Pancreas (tissue), 10 donors: ENCODE results near the gene NUDT3. TPM values are rescaled to one million over a fixed set of nuclear protein-coding genes. Genes with fewer than 3 reads are reported as not detected.
"Not testable (repeated sequence)": the region's sequence is repeated elsewhere in the genome, so short reads cannot be mapped to it uniquely, and the experiment has no call there.

Experiments
- ATAC-seq, 4 donors: fragments of 200-7000 bp; cut with Tn5 transposase; one replicate each; pipeline versions ENCODE4 v1.8.0 to v1.9.1; 2020; ENCODE audit warnings: mild to moderate bottlenecking in 4 of 4, moderate library complexity in 4 of 4
- DNase-seq, 6 donors: peaks; one replicate each; pipeline ENCODE4 v3.0.0-alpha.2; 2020
- FAIRE-seq: peaks from 2 replicates; lab custom pipeline; 2012; peaks lifted over from hg19 to GRCh38; lab: Jason Lieb, UNC
- H3K27ac ChIP-seq, 4 donors: fragments of 200-600 bp; sonication (generic); 1 replicate in 3 of 4; 2 replicates in 1 of 4; pipeline versions ENCODE4 v1.5.0 to v1.8.0; 2020
- H3K27me3 ChIP-seq, 4 donors: fragments of 200-600 bp; one replicate each; pipeline ENCODE4 v1.8.0; 2021
- H3K36me3 ChIP-seq, 3 donors: fragments of 200-600 bp; sonication (generic) in 1 of 3; one replicate each; pipeline versions ENCODE4 v1.5.0 to v1.8.0; 2020 to 2021
- H3K4me1 ChIP-seq, 3 donors: fragments of 200-600 bp; one replicate each; pipeline ENCODE4 v1.8.0; 2021
- H3K4me3 ChIP-seq, 4 donors: fragments of 200-600 bp; sonication (generic) in 2 of 4; one replicate each; pipeline versions ENCODE4 v1.5.0 to v1.8.0; 2020 to 2021
- H3K9me3 ChIP-seq, 4 donors: fragments of 200-600 bp; one replicate each; pipeline ENCODE4 v1.8.0; 2021
- WGBS, 2 donors: extraction: QIAGEN DNeasy Blood & Tissue Kit; methylation state at CpG; one replicate each; pipeline ENCODE4 v1.1.7; 2013; 5-methylcytosine and 5-hydroxymethylcytosine counted together
- intact Hi-C, 3 donors: fragments of 100-400 bp; cut with DNase I; formaldehyde crosslinking; loops; one replicate each; pipeline versions ENCODE4 v1.11.1 to v1.14.2; 2022
- polyA plus RNA-seq, 2 donors: library from polyadenylated mRNA; stranded (reverse); fragments of 200-250 nt; gene quantifications; one replicate each; pipeline ENCODE4 v1.2.3, GENCODE V29; 2013
- total RNA-seq, 6 donors: library from RNA; stranded (reverse); fragmentation: NEBNext Ultra II Directional in 4 of 6; extraction: Animal tissue kit (Norgen Biotek cat#: 25700) in 4 of 6; gene quantifications; one replicate each; pipeline versions ENCODE4 v1.2.1 to v1.2.4, GENCODE V29; 2021 to 2023
- TF ChIP-seq, protein P1 (sequence below), 4 donors: fragments of 200-600 bp; sonication (generic) in 3 of 4; IDR thresholded peaks; one replicate each; pipeline versions ENCODE4 v1.5.0 to v1.8.0; 2021; ENCODE audit warnings: antibody characterized with exemption in 4 of 4
- donor health status: healthy with polysubstance abuse.
- donor health status: DM: no; HTN: no; CAD: no; lungs with moderate emphysema.
- donor health status: DM: no; HTN: no; CAD: no.
- donor health status: control.
- donor health status: control.
- donor health status: Bipolar disorder and iron deficiency.
- donor health status: DM: yes; HTN: yes; CAD: no.
- donor health status: DM: no; HTN: no; CAD: no.
- donor health status: DM: no; HTN: no; CAD: no.
- donor health status: DM: yes; HTN: yes; CAD: no.

NUDT3 gene
- total and polyA plus RNA-seq, 8 donors: 7.1 to 20.7 (median 14.0) TPM

DNA sequence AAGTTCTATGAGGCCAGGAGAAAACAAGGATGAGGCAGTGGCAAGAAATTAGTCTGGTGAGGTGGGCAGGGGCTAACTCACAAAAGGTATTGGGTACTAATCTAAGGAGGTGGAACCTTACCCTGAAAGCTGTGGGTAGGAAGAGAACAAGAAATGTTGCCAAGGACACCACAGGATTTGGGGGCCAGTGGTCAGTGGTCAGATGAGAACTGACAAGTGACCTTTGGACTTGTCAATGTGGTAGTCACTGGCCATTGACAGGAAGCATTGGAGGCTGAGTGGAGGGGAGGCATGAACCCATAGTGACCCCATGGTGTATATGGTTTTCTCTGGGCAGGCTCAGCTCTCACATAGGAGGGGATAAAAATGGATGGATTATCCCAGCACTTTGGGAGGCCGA lies 118.3 kb downstream of the NUDT3 start:
- Histone ChIP-seq H3K27me3 (no peaks in the 10 kb centered on the region), H3K4me1 (peaks cover 0 to 6% (median 0%) of the 10 kb centered on the region in 3 donors), H3K27ac (no peak overlapping the region), H3K36me3 (no peaks in the 10 kb centered on the region), H3K4me3 (no peak overlapping the region), H3K9me3 (no peaks in the 10 kb centered on the region)
- TF ChIP-seq, protein P1, sequence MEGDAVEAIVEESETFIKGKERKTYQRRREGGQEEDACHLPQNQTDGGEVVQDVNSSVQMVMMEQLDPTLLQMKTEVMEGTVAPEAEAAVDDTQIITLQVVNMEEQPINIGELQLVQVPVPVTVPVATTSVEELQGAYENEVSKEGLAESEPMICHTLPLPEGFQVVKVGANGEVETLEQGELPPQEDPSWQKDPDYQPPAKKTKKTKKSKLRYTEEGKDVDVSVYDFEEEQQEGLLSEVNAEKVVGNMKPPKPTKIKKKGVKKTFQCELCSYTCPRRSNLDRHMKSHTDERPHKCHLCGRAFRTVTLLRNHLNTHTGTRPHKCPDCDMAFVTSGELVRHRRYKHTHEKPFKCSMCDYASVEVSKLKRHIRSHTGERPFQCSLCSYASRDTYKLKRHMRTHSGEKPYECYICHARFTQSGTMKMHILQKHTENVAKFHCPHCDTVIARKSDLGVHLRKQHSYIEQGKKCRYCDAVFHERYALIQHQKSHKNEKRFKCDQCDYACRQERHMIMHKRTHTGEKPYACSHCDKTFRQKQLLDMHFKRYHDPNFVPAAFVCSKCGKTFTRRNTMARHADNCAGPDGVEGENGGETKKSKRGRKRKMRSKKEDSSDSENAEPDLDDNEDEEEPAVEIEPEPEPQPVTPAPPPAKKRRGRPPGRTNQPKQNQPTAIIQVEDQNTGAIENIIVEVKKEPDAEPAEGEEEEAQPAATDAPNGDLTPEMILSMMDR (IDR thresholded peaks at IDR 0.05): no peak
- FAIRE-seq (no peak), ATAC-seq (no peak), DNase-seq (no peak)
- WGBS, 2 donors: 100% methylated on average over 1 of the region's 1 CpG
- intact Hi-C loops: no loop called here

DNA sequence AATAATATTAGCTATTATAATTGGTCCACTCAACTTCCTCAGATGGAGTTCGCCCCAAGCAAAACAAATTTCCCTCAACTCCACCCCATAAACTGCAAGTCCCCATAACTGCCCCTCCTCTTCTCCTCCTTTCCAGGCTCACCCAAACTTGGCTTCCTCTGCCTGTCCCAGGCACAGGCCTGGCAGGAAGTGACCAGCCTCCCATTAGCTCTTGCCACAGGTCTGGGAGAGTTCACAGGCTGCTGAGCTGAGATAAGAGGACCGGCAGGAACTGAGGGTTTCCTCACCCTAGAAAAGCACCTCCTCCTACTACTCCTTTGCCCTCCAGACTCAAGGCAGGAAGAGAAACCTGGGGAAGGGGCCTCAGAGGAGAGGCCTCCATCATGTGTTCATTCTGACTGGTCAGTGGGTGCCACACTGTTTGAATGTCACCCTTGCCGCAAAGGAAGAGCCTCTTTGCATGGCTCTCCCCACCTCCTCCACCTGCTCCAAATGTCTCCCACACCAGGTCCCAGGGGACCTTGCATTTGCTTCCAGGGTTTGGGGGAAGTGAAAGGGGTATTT lies 119.1 kb downstream of the NUDT3 start:
- TF ChIP-seq, protein P1 (IDR thresholded peaks at IDR 0.05): no peak
- peak; percentile 87 to 96 (median 92) for ATAC-seq
- peak in 5 of 6 donors; percentile 47 to 64 (median 62) for DNase-seq
- Histone ChIP-seq H3K4me1 (peaks cover 0 to 6% (median 0%) of the 10 kb centered on the region in 3 donors), H3K27me3 (no peaks in the 10 kb centered on the region), H3K36me3 (no peaks in the 10 kb centered on the region), H3K27ac (no peak overlapping the region), H3K4me3 (no peak overlapping the region), H3K9me3 (no peaks in the 10 kb centered on the region)
- intact Hi-C loops: no loop called here
- no peak for FAIRE-seq
- 59 to 61% methylated on average over 3 of the region's 3 CpGs for WGBS, 2 donors

DNA sequence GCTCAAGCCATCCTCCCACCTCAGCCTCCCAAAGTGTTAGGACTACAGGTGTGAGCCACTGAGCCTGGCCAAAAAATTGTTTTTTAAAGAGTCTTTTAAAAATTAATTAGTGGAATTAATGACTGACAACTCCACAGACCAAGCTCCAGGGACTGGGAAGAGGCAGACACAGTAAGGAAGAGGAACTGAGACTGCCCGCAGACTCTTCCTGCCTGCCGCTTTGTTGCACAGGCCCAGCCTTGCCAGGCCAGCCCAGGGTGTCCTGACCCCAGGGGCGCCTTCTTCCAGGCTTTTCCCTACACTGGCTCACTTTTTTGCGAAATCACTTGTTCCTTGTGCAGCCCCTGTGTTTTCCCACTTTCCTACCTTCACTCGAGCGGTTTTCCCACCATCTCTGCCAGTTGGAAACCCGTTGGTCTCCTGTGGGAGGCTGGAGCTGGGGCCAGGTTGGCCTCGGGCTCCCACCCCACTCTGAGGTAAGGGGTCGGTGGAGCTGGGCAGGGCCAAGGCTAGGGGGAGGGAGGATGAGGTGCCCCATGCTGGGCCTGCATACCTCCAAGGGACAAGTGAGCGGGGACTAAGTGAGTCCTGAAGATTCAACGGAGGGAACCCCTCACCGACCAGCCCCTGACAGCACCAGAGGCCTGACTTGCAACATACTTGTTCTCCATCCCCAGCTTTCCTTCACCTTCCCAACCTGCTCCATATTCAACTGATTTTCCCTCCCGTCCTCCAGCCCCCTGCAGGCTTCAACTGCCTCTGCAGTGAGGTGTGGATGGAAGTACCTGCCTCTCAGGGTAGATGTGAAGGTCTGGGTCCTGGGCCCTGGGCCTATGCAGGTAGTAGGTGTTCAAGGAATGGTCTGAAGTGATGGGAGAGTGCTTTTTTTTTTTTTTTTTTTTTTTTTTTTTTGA lies 120.2 kb downstream of the NUDT3 start:
- WGBS, 2 donors: 89 to 92% methylated on average over 13 of the region's 13 CpGs
- intact Hi-C loops: no loop called here
- FAIRE-seq (no peak), DNase-seq (no peak), ATAC-seq (peak in 2 of 4 donors; percentile 54 to 73)
- TF ChIP-seq, protein P1 (IDR thresholded peaks at IDR 0.05): no peak
- Histone ChIP-seq H3K36me3 (no peaks in the 10 kb centered on the region), H3K4me1 (peaks cover 0 to 6% (median 0%) of the 10 kb centered on the region in 3 donors), H3K27ac (no peak overlapping the region), H3K4me3 (no peak overlapping the region), H3K9me3 (no peaks in the 10 kb centered on the region), H3K27me3 (no peaks in the 10 kb centered on the region)

- WGBS, 2 donors: 73 to 76% methylated on average over 17 of the region's 17 CpGs
- DNase-seq, H3K4me1 ChIP-seq, intact Hi-C loops, H3K9me3 ChIP-seq, H3K27me3 ChIP-seq, ATAC-seq, H3K4me3 ChIP-seq, H3K36me3 ChIP-seq, H3K27ac ChIP-seq, FAIRE-seq: not testable (repeated sequence)
Measured at GRCh38 chr6:34269658-34270341, 122.7 kb downstream of the NUDT3 start.

- H3K4me1 ChIP-seq, H3K9me3 ChIP-seq, H3K36me3 ChIP-seq, H3K4me3 ChIP-seq, FAIRE-seq, DNase-seq, intact Hi-C loops, ATAC-seq, H3K27ac ChIP-seq, H3K27me3 ChIP-seq: not testable (repeated sequence)
- 92% methylated on average over 21 of the region's 25 CpGs; no CpG with 5 or more reads in 1 of the 2 donors for WGBS, 2 donors
Measured at GRCh38 chr6:34269132-34269531, 123.3 kb downstream of the NUDT3 start.
